Measurements from ENCODE around the gene C16orf95. TPM values are rescaled to one million over a fixed set of nuclear protein-coding genes. Genes with fewer than 3 reads are reported as not detected.
"Not testable (repeated sequence)": the region's sequence is repeated elsewhere in the genome, so short reads cannot be mapped to it uniquely, and the experiment has no call there.

The C16orf95 gene
- total and polyA plus RNA-seq, 7 experiments from 2014 or later = 1.3 to 8.6 (median 2.7) TPM

GRCh38 chr16:87264634-87265033 lies 52.6 kb downstream of the C16orf95 start:
- Histone ChIP-seq H3K27me3 (ENCODE audit: control insufficient read depth in 2 of 2, insufficient read depth in 2 of 2, low read length in 2 of 2) (no peaks in the 10 kb centered on the region), H3K36me3 (ENCODE audit: control insufficient read depth in 2 of 3, insufficient read depth in 3 of 3, low read length in 3 of 3) (no peaks in the 10 kb centered on the region), H3K4me3 (ENCODE audit: low read length) (no peak overlapping the region), H3K27ac (ENCODE audit: low read depth, low read length) (no peak overlapping the region), H3K9me3 (ENCODE audit: control insufficient read depth in 2 of 3, low read length in 3 of 3) (peaks cover 0 to 5% (median 0%) of the 10 kb centered on the region in 3 experiments), H3K4me1 (ENCODE audit: control insufficient read depth in 2 of 2, insufficient read depth in 2 of 2, low read length in 2 of 2) (no peaks in the 10 kb centered on the region)
- CTCF ChIA-PET = no interaction called here
- H3K4me1 Mint-ChIP-seq = peaks cover 0 to 3% (median 0%) of the 10 kb centered on the region in 7 donors
- POLR2A ChIA-PET = no interaction called here
- H3K4me3 Mint-ChIP-seq = no peak overlapping the region
- intact Hi-C loops (cut with micrococcal nuclease) = no loop called here
- ATAC-seq = no peak
- DNase-seq = no peak
- peaks cover 0 to 13% (median 9%) of the 10 kb centered on the region in 5 donors for H3K36me3 Mint-ChIP-seq
- peaks cover 0 to 25% (median 7%) of the 10 kb centered on the region in 11 donors for H3K9me3 Mint-ChIP-seq
- H3K27me3 Mint-ChIP-seq = no peaks in the 10 kb centered on the region
- H3K27ac Mint-ChIP-seq = no peak overlapping the region

- CTCF ChIA-PET = no interaction called here
- H3K9me3 Mint-ChIP-seq = peaks cover 0 to 15% (median 5%) of the 10 kb centered on the region in 11 donors
- Histone ChIP-seq H3K4me3 (ENCODE audit: low read length) (no peak overlapping the region), H3K36me3 (ENCODE audit: control insufficient read depth in 2 of 3, insufficient read depth in 3 of 3, low read length in 3 of 3) (no peaks in the 10 kb centered on the region), H3K4me1 (ENCODE audit: control insufficient read depth in 2 of 2, insufficient read depth in 2 of 2, low read length in 2 of 2) (no peaks in the 10 kb centered on the region), H3K27me3 (ENCODE audit: control insufficient read depth in 2 of 2, insufficient read depth in 2 of 2, low read length in 2 of 2) (no peaks in the 10 kb centered on the region), H3K27ac (ENCODE audit: low read depth, low read length) (no peak overlapping the region), H3K9me3 (ENCODE audit: control insufficient read depth in 2 of 3, low read length in 3 of 3) (peaks cover 0 to 5% (median 0%) of the 10 kb centered on the region in 3 experiments)
- POLR2A ChIA-PET = no interaction called here
- no peaks in the 10 kb centered on the region for H3K27me3 Mint-ChIP-seq
- intact Hi-C loops (cut with micrococcal nuclease) = no loop called here
- peaks cover 0 to 3% (median 0%) of the 10 kb centered on the region in 7 donors for H3K4me1 Mint-ChIP-seq
- no peak overlapping the region for H3K4me3 Mint-ChIP-seq
- DNase-seq (no peak), ATAC-seq (no peak)
- peaks cover 0 to 13% (median 3%) of the 10 kb centered on the region in 5 donors for H3K36me3 Mint-ChIP-seq
- H3K27ac Mint-ChIP-seq = peak overlapping the region in 2 of 9 donors; percentile 2 to 78
Measured at GRCh38 chr16:87263418-87264052, 53.7 kb downstream of the C16orf95 start.

GRCh38 chr16:87259431-87259830 lies 57.8 kb downstream of the C16orf95 start:
- H3K4me3 ChIP-seq (ENCODE audit: low read length) = no peak overlapping the region
- Mint-ChIP-seq H3K4me1 (peaks cover 0 to 3% (median 0%) of the 10 kb centered on the region in 7 donors), H3K9me3 (peaks cover 0 to 15% (median 5%) of the 10 kb centered on the region in 11 donors), H3K4me3 (no peak overlapping the region), H3K36me3 (peaks cover 0 to 13% (median 3%) of the 10 kb centered on the region in 5 donors), H3K27ac (no peak overlapping the region), H3K27me3 (no peaks in the 10 kb centered on the region)
- H3K27me3 ChIP-seq (ENCODE audit: control insufficient read depth in 2 of 2, insufficient read depth in 2 of 2, low read length in 2 of 2) = no peaks in the 10 kb centered on the region
- ChIA-PET POLR2A (no interaction called here), CTCF (no interaction called here)
- no peaks in the 10 kb centered on the region for H3K36me3 ChIP-seq (ENCODE audit: control insufficient read depth in 2 of 3, insufficient read depth in 3 of 3, low read length in 3 of 3)
- peaks cover 0 to 5% (median 0%) of the 10 kb centered on the region in 3 experiments for H3K9me3 ChIP-seq (ENCODE audit: control insufficient read depth in 2 of 3, low read length in 3 of 3)
- intact Hi-C loops (cut with micrococcal nuclease) = no loop called here
- ATAC-seq = no peak
- no peak for DNase-seq
- no peak overlapping the region for H3K27ac ChIP-seq (ENCODE audit: low read depth, low read length)
- no peaks in the 10 kb centered on the region for H3K4me1 ChIP-seq (ENCODE audit: control insufficient read depth in 2 of 2, insufficient read depth in 2 of 2, low read length in 2 of 2)

- H3K9me3 ChIP-seq (ENCODE audit: control insufficient read depth in 2 of 3, low read length in 3 of 3); H3K27me3 Mint-ChIP-seq; H3K4me1 ChIP-seq (ENCODE audit: control insufficient read depth in 2 of 2, insufficient read depth in 2 of 2, low read length in 2 of 2); ATAC-seq; DNase-seq; CTCF ChIA-PET; H3K27ac ChIP-seq (ENCODE audit: low read depth, low read length); intact Hi-C loops (cut with micrococcal nuclease); H3K27me3 ChIP-seq (ENCODE audit: control insufficient read depth in 2 of 2, insufficient read depth in 2 of 2, low read length in 2 of 2); H3K4me1 Mint-ChIP-seq; H3K4me3 ChIP-seq (ENCODE audit: low read length); H3K27ac Mint-ChIP-seq; H3K36me3 ChIP-seq (ENCODE audit: control insufficient read depth in 2 of 3, insufficient read depth in 3 of 3, low read length in 3 of 3); H3K4me3 Mint-ChIP-seq; POLR2A ChIA-PET: not testable (repeated sequence)
- H3K36me3 Mint-ChIP-seq = peaks cover 0 to 13% (median 3%) of the 10 kb centered on the region in 5 donors
- H3K9me3 Mint-ChIP-seq = peaks cover 0 to 15% (median 5%) of the 10 kb centered on the region in 11 donors
Measured at GRCh38 chr16:87258653-87259052, 58.5 kb downstream of the C16orf95 start.

- H3K4me1 Mint-ChIP-seq = peaks cover 0 to 3% (median 0%) of the 10 kb centered on the region in 7 donors
- peaks cover 0 to 10% (median 4%) of the 10 kb centered on the region in 11 donors for H3K9me3 Mint-ChIP-seq
- no peaks in the 10 kb centered on the region for H3K4me1 ChIP-seq (ENCODE audit: control insufficient read depth in 2 of 2, insufficient read depth in 2 of 2, low read length in 2 of 2)
- ATAC-seq = no peak
- no peaks in the 10 kb centered on the region for H3K36me3 ChIP-seq (ENCODE audit: control insufficient read depth in 2 of 3, insufficient read depth in 3 of 3, low read length in 3 of 3)
- ChIA-PET POLR2A (no interaction called here), CTCF (no interaction called here)
- no peaks in the 10 kb centered on the region for H3K27me3 Mint-ChIP-seq
- no peak for DNase-seq
- intact Hi-C loops (cut with micrococcal nuclease) = no loop called here
- H3K27ac ChIP-seq (ENCODE audit: low read depth, low read length) = no peak overlapping the region
- peaks cover 0 to 5% (median 3%) of the 10 kb centered on the region in 5 donors for H3K36me3 Mint-ChIP-seq
- no peak overlapping the region for H3K4me3 ChIP-seq (ENCODE audit: low read length)
- H3K9me3 ChIP-seq (ENCODE audit: control insufficient read depth in 2 of 3, low read length in 3 of 3) = peaks cover 0 to 5% (median 0%) of the 10 kb centered on the region in 3 experiments
- no peak overlapping the region for H3K27ac Mint-ChIP-seq
- H3K4me3 Mint-ChIP-seq = no peak overlapping the region
- H3K27me3 ChIP-seq (ENCODE audit: control insufficient read depth in 2 of 2, insufficient read depth in 2 of 2, low read length in 2 of 2) = no peaks in the 10 kb centered on the region
Measured at GRCh38 chr16:87255866-87256265, 61.3 kb downstream of the C16orf95 start.

GRCh38 chr16:87254734-87255133 lies 62.5 kb downstream of the C16orf95 start:
- Histone ChIP-seq H3K36me3 (ENCODE audit: control insufficient read depth in 2 of 3, insufficient read depth in 3 of 3, low read length in 3 of 3) (no peaks in the 10 kb centered on the region), H3K4me1 (ENCODE audit: control insufficient read depth in 2 of 2, insufficient read depth in 2 of 2, low read length in 2 of 2) (no peaks in the 10 kb centered on the region), H3K9me3 (ENCODE audit: control insufficient read depth in 2 of 3, low read length in 3 of 3) (no peaks in the 10 kb centered on the region), H3K27ac (ENCODE audit: low read depth, low read length) (no peak overlapping the region), H3K4me3 (ENCODE audit: low read length) (no peak overlapping the region), H3K27me3 (ENCODE audit: control insufficient read depth in 2 of 2, insufficient read depth in 2 of 2, low read length in 2 of 2) (no peaks in the 10 kb centered on the region)
- H3K9me3 Mint-ChIP-seq = peaks cover 0 to 4% (median 0%) of the 10 kb centered on the region in 11 donors
- ChIA-PET CTCF (no interaction called here), POLR2A (no interaction called here)
- H3K27ac Mint-ChIP-seq = no peak overlapping the region
- no peaks in the 10 kb centered on the region for H3K4me1 Mint-ChIP-seq
- DNase-seq = no peak
- intact Hi-C loops (cut with micrococcal nuclease) = no loop called here
- peaks cover 0 to 4% (median 0%) of the 10 kb centered on the region in 5 donors for H3K36me3 Mint-ChIP-seq
- no peak for ATAC-seq
- no peak overlapping the region for H3K4me3 Mint-ChIP-seq
- H3K27me3 Mint-ChIP-seq = no peaks in the 10 kb centered on the region

- H3K4me3 ChIP-seq (ENCODE audit: low read length) = no peak overlapping the region
- H3K4me3 Mint-ChIP-seq = no peak overlapping the region
Measured at GRCh38 chr16:87254296-87254695, 62.9 kb downstream of the C16orf95 start.

More at GRCh38 chr16:87254296-87254695, 62.9 kb downstream of the C16orf95 start:
- H3K4me1 Mint-ChIP-seq = no peaks in the 10 kb centered on the region
- H3K27me3 ChIP-seq (ENCODE audit: control insufficient read depth in 2 of 2, insufficient read depth in 2 of 2, low read length in 2 of 2) = no peaks in the 10 kb centered on the region
- peaks cover 0 to 4% (median 0%) of the 10 kb centered on the region in 5 donors for H3K36me3 Mint-ChIP-seq
- no peaks in the 10 kb centered on the region for H3K4me1 ChIP-seq (ENCODE audit: control insufficient read depth in 2 of 2, insufficient read depth in 2 of 2, low read length in 2 of 2)
- H3K9me3 ChIP-seq (ENCODE audit: control insufficient read depth in 2 of 3, low read length in 3 of 3) = no peaks in the 10 kb centered on the region
- no peak overlapping the region for H3K27ac ChIP-seq (ENCODE audit: low read depth, low read length)
- peaks cover 0 to 4% (median 0%) of the 10 kb centered on the region in 11 donors for H3K9me3 Mint-ChIP-seq
- ChIA-PET CTCF (no interaction called here), POLR2A (no interaction called here)
- intact Hi-C loops (cut with micrococcal nuclease) = no loop called here
- ATAC-seq (no peak), DNase-seq (no peak)
- H3K27me3 Mint-ChIP-seq = no peaks in the 10 kb centered on the region
- H3K27ac Mint-ChIP-seq = no peak overlapping the region
- no peaks in the 10 kb centered on the region for H3K36me3 ChIP-seq (ENCODE audit: control insufficient read depth in 2 of 3, insufficient read depth in 3 of 3, low read length in 3 of 3)

All from naive thymus-derived CD4-positive, alpha-beta T cell (primary cell).